IMR-90 (cell line): Measurements from ENCODE around the gene MAFG. TPM values are rescaled to one million over a fixed set of nuclear protein-coding genes. Genes with fewer than 3 reads are reported as not detected.

Experiments used
- ATAC-seq: fragments of 200-7000 bp; cut with Tn5 transposase; 2 replicates; pipeline ENCODE4 v1.9.1; 2020; ENCODE audit warnings: low read depth, mild to moderate bottlenecking, moderate library complexity
- BruUV-seq: library from RNA; stranded (reverse); fragments of 400-500 nt; replicated peaks from 2 replicates; lab custom pipeline; 2021; lab: Mats Ljungman, UMichigan
- CTCF ChIA-PET: fragments of 300-600 bp; formaldehyde crosslinking; extraction: SDS; loops from one replicate; lab custom pipeline; 2021; ENCODE audit warnings: antibody characterized with exemption; lab: Yijun Ruan, JAX
- POLR2A ChIA-PET: fragments of 300-600 bp; sonication (Branson Sonifier 250); formaldehyde crosslinking; loops from one replicate; lab custom pipeline; 2022; ENCODE audit warnings: antibody characterized with exemption; ENCODE audit not compliant: unreplicated experiment; lab: Charles Lee
- DNase-seq: peaks from one replicate; pipeline ENCODE4 v3.0.0; 2013
- H2AFZ ChIP-seq: replicated peaks from 2 replicates; pipeline ENCODE3; 2013; ENCODE audit warnings: low read length, mild to moderate bottlenecking; ENCODE audit not compliant: poor library complexity
- H2AK5ac ChIP-seq: 2 replicates; pipeline ENCODE4 v1.6.1; 2013; ENCODE audit warnings: low read depth, low read length, inconsistent platforms
- H2AK9ac ChIP-seq: replicated peaks from 2 replicates; pipeline ENCODE3; 2013; ENCODE audit warnings: mild to moderate bottlenecking, low read depth, low read length, moderate library complexity; ENCODE audit not compliant: poor library complexity
- H2BK120ac ChIP-seq: 2 replicates; pipeline ENCODE4 v1.6.1; 2013; ENCODE audit warnings: low read depth, low read length, inconsistent platforms
- H2BK15ac ChIP-seq: 3 replicates; pipeline ENCODE4 v1.6.1; 2013; ENCODE audit warnings: low read depth, low read length, inconsistent platforms
- H2BK20ac ChIP-seq: 2 replicates; pipeline ENCODE4 v1.6.1; 2013; ENCODE audit warnings: low read depth, mild to moderate bottlenecking, inconsistent platforms, low read length, moderate library complexity
- H2BK5ac ChIP-seq: 2 replicates; pipeline ENCODE4 v1.6.1; 2013; ENCODE audit warnings: mild to moderate bottlenecking, low read depth, low read length, inconsistent platforms; ENCODE audit not compliant: poor library complexity, severe bottlenecking
- H3K14ac ChIP-seq: replicated peaks from 2 replicates; pipeline ENCODE4 v1.6.1; 2013; ENCODE audit warnings: low read depth, low read length, inconsistent platforms
- H3K18ac ChIP-seq: 2 replicates; pipeline ENCODE4 v1.6.1; 2013; ENCODE audit warnings: low read depth, low read length, control low read depth
- H3K23ac ChIP-seq: 2 replicates; pipeline ENCODE4 v1.6.1; 2013; ENCODE audit warnings: low read depth, low read length, inconsistent platforms
- H3K27ac ChIP-seq: 2 replicates; pipeline ENCODE4 v1.5.1; 2013; ENCODE audit warnings: mild to moderate bottlenecking, control low read depth, low read length; ENCODE audit not compliant: insufficient read depth
- H3K27me3 ChIP-seq: 2 replicates; pipeline ENCODE4 v1.6.1; 2013; ENCODE audit warnings: low read length; ENCODE audit not compliant: control insufficient read depth, insufficient read depth
- H3K36me3 ChIP-seq: 2 replicates; pipeline ENCODE4 v1.6.1; 2013; ENCODE audit warnings: low read length, mixed read lengths; ENCODE audit not compliant: control insufficient read depth, insufficient read depth
- H3K4ac ChIP-seq: 2 replicates; pipeline ENCODE4 v1.6.1; 2013; ENCODE audit warnings: low read depth, low read length, inconsistent platforms
- H3K4me1 ChIP-seq: 2 replicates; pipeline ENCODE4 v1.6.1; 2013; ENCODE audit warnings: low read length, mixed read lengths; ENCODE audit not compliant: control insufficient read depth, insufficient read depth
- H3K4me2 ChIP-seq: 2 replicates; pipeline ENCODE4 v1.6.1; 2013; ENCODE audit warnings: low read depth, mild to moderate bottlenecking, control low read depth, low read length, moderate library complexity
- H3K4me3 ChIP-seq: 2 replicates; pipeline ENCODE4 v1.5.1; 2013; ENCODE audit warnings: low read depth, mild to moderate bottlenecking, control low read depth, low read length, moderate library complexity; ENCODE audit not compliant: insufficient read depth
- H3K56ac ChIP-seq: 2 replicates; pipeline ENCODE4 v1.6.1; 2013; ENCODE audit warnings: low read length, inconsistent platforms; ENCODE audit not compliant: insufficient read depth; ENCODE audit errors: extremely low read depth
- H3K79me1 ChIP-seq, 2 experiments: 2 replicates each; pipeline ENCODE4 v1.6.1; 2013; ENCODE audit warnings: low read length in 2 of 2, inconsistent platforms in 1 of 2, low read depth in 1 of 2
- H3K9ac ChIP-seq: 2 replicates; pipeline ENCODE4 v1.6.1; 2013; ENCODE audit warnings: low read depth, low read length, control low read depth
- H3K9me1 ChIP-seq: 2 replicates; pipeline ENCODE4 v1.6.1; 2013; ENCODE audit warnings: low read length, inconsistent platforms; ENCODE audit not compliant: insufficient read depth
- H3K9me3 ChIP-seq: 2 replicates; pipeline ENCODE4 v1.6.1; 2013; ENCODE audit warnings: low read length; ENCODE audit not compliant: control insufficient read depth, insufficient read depth
- H4K20me1 ChIP-seq: 2 replicates; pipeline ENCODE4 v1.6.1; 2013; ENCODE audit warnings: low read length, inconsistent platforms; ENCODE audit not compliant: insufficient read depth
- H4K5ac ChIP-seq: 2 replicates; pipeline ENCODE4 v1.6.1; 2013; ENCODE audit warnings: mild to moderate bottlenecking, low read depth, low read length, control low read depth
- H4K8ac ChIP-seq, 2 experiments: 2 replicates each; pipeline ENCODE4 v1.6.1; 2013; ENCODE audit warnings: low read depth in 2 of 2, low read length in 2 of 2, control low read depth in 1 of 2, inconsistent platforms in 1 of 2
- H4K91ac ChIP-seq: 2 replicates; pipeline ENCODE4 v1.6.1; 2013; ENCODE audit warnings: low read depth, low read length, inconsistent platforms; ENCODE audit not compliant: insufficient read depth
- BHLHE40 ChIP-seq: fragments of 150-350 bp; IDR thresholded peaks from 2 replicates; pipeline ENCODE4 v1.6.1; 2016; ENCODE audit warnings: mild to moderate bottlenecking, low read depth, low read length
- CEBPB ChIP-seq: IDR thresholded peaks from 2 replicates; pipeline ENCODE4 v1.6.1; 2012; ENCODE audit warnings: low read depth, low read length, improper control_type of control experiment
- CHD1 ChIP-seq: IDR thresholded peaks from 2 replicates; pipeline ENCODE4 v1.6.1; 2012; ENCODE audit warnings: low read depth, low read length, improper control_type of control experiment
- CTCF ChIP-seq: conservative IDR thresholded peaks from 2 replicates; pipeline ENCODE4 v1.5.1; 2012; ENCODE audit warnings: mild to moderate bottlenecking, low read depth, low read length, improper control_type of control experiment
- ELK1 ChIP-seq: fragments of 150-350 bp; IDR thresholded peaks from 2 replicates; pipeline ENCODE4 v1.6.1; 2016; ENCODE audit warnings: low read depth, mild to moderate bottlenecking, low read length, moderate library complexity, borderline replicate concordance
- FOS ChIP-seq: fragments of 150-350 bp; IDR thresholded peaks from 2 replicates; pipeline ENCODE4 v1.6.1; 2016; ENCODE audit warnings: low read depth, low read length
- MAFK ChIP-seq: IDR thresholded peaks from 2 replicates; pipeline ENCODE4 v1.6.1; 2012; ENCODE audit warnings: low read depth, low read length, improper control_type of control experiment
- MAZ ChIP-seq: IDR thresholded peaks from 2 replicates; pipeline ENCODE4 v1.6.1; 2012; ENCODE audit warnings: low read depth, mild to moderate bottlenecking, low read length, improper control_type of control experiment, moderate library complexity, borderline replicate concordance
- MXI1 ChIP-seq: IDR thresholded peaks from 2 replicates; pipeline ENCODE4 v1.6.1; 2012; ENCODE audit warnings: low read depth, mild to moderate bottlenecking, low read length, moderate library complexity, borderline replicate concordance
- NFE2L2 ChIP-seq: fragments of 150-350 bp; IDR thresholded peaks from 2 replicates; pipeline ENCODE4 v1.6.1; 2016; ENCODE audit warnings: low read depth, mild to moderate bottlenecking, low read length
- RAD21 ChIP-seq: IDR thresholded peaks from 2 replicates; pipeline ENCODE4 v1.6.1; 2012; ENCODE audit warnings: low read length, improper control_type of control experiment
- RCOR1 ChIP-seq: IDR thresholded peaks from 2 replicates; pipeline ENCODE4 v1.6.1; 2012; ENCODE audit warnings: mild to moderate bottlenecking, low read length, improper control_type of control experiment; ENCODE audit not compliant: insufficient replicate concordance
- RFX5 ChIP-seq: IDR thresholded peaks from 2 replicates; pipeline ENCODE4 v1.8.0; 2012; ENCODE audit warnings: low read depth, mild to moderate bottlenecking, low read length, moderate library complexity
- SMC3 ChIP-seq: fragments of 150-350 bp; IDR thresholded peaks from 2 replicates; pipeline ENCODE4 v1.6.1; 2016; ENCODE audit warnings: low read depth, mild to moderate bottlenecking, antibody characterized with exemption, low read length, moderate library complexity
- USF2 ChIP-seq: fragments of 150-350 bp; IDR thresholded peaks from 2 replicates; pipeline ENCODE4 v1.6.1; 2017; ENCODE audit warnings: mild to moderate bottlenecking, antibody characterized with exemption, low read length, low read depth
- WGBS, 2 experiments: methylation state at CpG; one replicate each; pipeline versions ENCODE4 v1.1.5 to v1.1.7; 2013; ENCODE audit warnings: missing lambda C conversion rate in 2 of 2; ENCODE audit not compliant: insufficient read length in 1 of 2; ENCODE audit errors: extremely low coverage in 2 of 2; 5-methylcytosine and 5-hydroxymethylcytosine counted together
- dilution Hi-C: fragments of 300-500 bp; cut with HindIII; formaldehyde crosslinking; loops from one replicate; pipeline ENCODE4 v1.14.3; 2018; ENCODE audit warnings: low sequenced_read_pairs; ENCODE audit not compliant: unreplicated experiment
- in situ Hi-C: fragments of 300-500 bp; cut with MboI; formaldehyde crosslinking; loops from 3 replicates; pipeline ENCODE4 v1.14.3; 2019; ENCODE audit warnings: low sequenced_read_pairs, inconsistent platforms, mixed read lengths
- intact Hi-C: fragments of 100-400 bp; cut with micrococcal nuclease; formaldehyde crosslinking; loops from 2 replicates; pipeline ENCODE4 v1.10.0; 2022
- polyA plus RNA-seq, 3 experiments: library from polyadenylated mRNA; depleted of rRNA; stranded (reverse); fragments of >200 nt; gene quantifications; 2 replicates each; pipeline ENCODE4 v1.2.3, GENCODE V29; 2012; ENCODE audit warnings: low replicate concordance in 1 of 3
- total RNA-seq: library from RNA; depleted of rRNA; stranded (reverse); fragments of >200 nt; gene quantifications from 2 replicates; pipeline ENCODE4 v1.2.3, GENCODE V29; 2012

Gene MAFG
- total and polyA plus RNA-seq, 2 of the 4 experiments (the other 2 are of a cell fraction) = 6.1 to 15.4 TPM

GRCh38 chr17:81899514-81900166, 27.9 kb downstream of the MAFG start:
- no peak overlapping the region for H3K4me2 ChIP-seq
- H4K5ac ChIP-seq = no peak overlapping the region
- no peak overlapping the region for H3K4me3 ChIP-seq
- no peak overlapping the region for H3K23ac ChIP-seq
- TF ChIP-seq RAD21 (no peak), RCOR1 (no peak), MAFK (no peak), CTCF (no peak), BHLHE40 (no peak), CEBPB (no peak), MXI1 (no peak), RFX5 (no peak), SMC3 (no peak), CHD1 (no peak), FOS (no peak), NFE2L2 (no peak), USF2 (no peak), MAZ (no peak), ELK1 (no peak)
- ChIA-PET POLR2A (no interaction called here), CTCF (no interaction called here)
- no peaks in the 10 kb centered on the region for H3K9me3 ChIP-seq
- no peak overlapping the region for H2BK15ac ChIP-seq
- H3K18ac ChIP-seq = no peak overlapping the region
- no peak overlapping the region for H2AFZ ChIP-seq
- peaks cover 31% of the 10 kb centered on the region for H3K36me3 ChIP-seq
- H2BK5ac ChIP-seq = no peak overlapping the region
- peaks cover 13% of the 10 kb centered on the region; the same call in 1 of the 2 replicates for H3K9me1 ChIP-seq
- intact Hi-C loops = no loop called here
- no peaks in the 10 kb centered on the region for H3K27me3 ChIP-seq
- H3K4me1 ChIP-seq = peaks cover 14% of the 10 kb centered on the region
- no TSS peak for BruUV-seq
- H3K79me1 ChIP-seq = peaks cover 3 to 47% of the 10 kb centered on the region in 2 experiments; a peak in 3 of 4 replicates
- in situ Hi-C loops = no loop called here
- no peak overlapping the region for H4K8ac ChIP-seq
- WGBS, 2 experiments = 88% methylated on average over 8 of the region's 22 CpGs; no CpG with 5 or more reads in 1 of the 2 experiments
- no peak overlapping the region for H4K91ac ChIP-seq
- no peak for ATAC-seq
- no peak for DNase-seq
- no peak overlapping the region for H2AK5ac ChIP-seq
- peaks cover 26% of the 10 kb centered on the region for H4K20me1 ChIP-seq
- dilution Hi-C loops = no loop called here
- H2BK20ac ChIP-seq = no peak overlapping the region
- no peak overlapping the region for H3K27ac ChIP-seq
- H3K14ac ChIP-seq = no peak overlapping the region
- no peak overlapping the region for H2BK120ac ChIP-seq
- H3K9ac ChIP-seq = no peak overlapping the region
- no peak overlapping the region for H3K56ac ChIP-seq
- no peak overlapping the region for H2AK9ac ChIP-seq
- H3K4ac ChIP-seq = no peak overlapping the region
